Activated naive CD8-positive, alpha-beta T cell (primary cell): ENCODE results near the gene TSC2.
A peak's percentile ranks its signal among the peaks of the same experiment; 100 is the strongest.
"Not testable (repeated sequence)": the region's sequence is repeated elsewhere in the genome, so short reads cannot be mapped to it uniquely, and the experiment has no call there.

ENCODE experiments used
- H3K27ac Mint-ChIP-seq: one replicate; pipeline ENCODE4 v1.8.0; 2021; ENCODE audit warnings: mixed read lengths
- H3K27me3 Mint-ChIP-seq: one replicate; pipeline ENCODE4 v1.8.0; 2021; ENCODE audit warnings: mixed read lengths
- H3K36me3 Mint-ChIP-seq: one replicate; pipeline ENCODE4 v1.8.0; 2021; ENCODE audit warnings: mixed read lengths
- H3K4me1 Mint-ChIP-seq: one replicate; pipeline ENCODE4 v1.8.0; 2021; ENCODE audit warnings: low read depth, mixed read lengths
- H3K4me3 Mint-ChIP-seq: one replicate; pipeline ENCODE4 v1.8.0; 2021; ENCODE audit warnings: mild to moderate bottlenecking, mixed read lengths
- H3K9me3 Mint-ChIP-seq: one replicate; pipeline ENCODE4 v1.8.0; 2021; ENCODE audit warnings: low read depth, mixed read lengths

The TSC2 gene

DNA sequence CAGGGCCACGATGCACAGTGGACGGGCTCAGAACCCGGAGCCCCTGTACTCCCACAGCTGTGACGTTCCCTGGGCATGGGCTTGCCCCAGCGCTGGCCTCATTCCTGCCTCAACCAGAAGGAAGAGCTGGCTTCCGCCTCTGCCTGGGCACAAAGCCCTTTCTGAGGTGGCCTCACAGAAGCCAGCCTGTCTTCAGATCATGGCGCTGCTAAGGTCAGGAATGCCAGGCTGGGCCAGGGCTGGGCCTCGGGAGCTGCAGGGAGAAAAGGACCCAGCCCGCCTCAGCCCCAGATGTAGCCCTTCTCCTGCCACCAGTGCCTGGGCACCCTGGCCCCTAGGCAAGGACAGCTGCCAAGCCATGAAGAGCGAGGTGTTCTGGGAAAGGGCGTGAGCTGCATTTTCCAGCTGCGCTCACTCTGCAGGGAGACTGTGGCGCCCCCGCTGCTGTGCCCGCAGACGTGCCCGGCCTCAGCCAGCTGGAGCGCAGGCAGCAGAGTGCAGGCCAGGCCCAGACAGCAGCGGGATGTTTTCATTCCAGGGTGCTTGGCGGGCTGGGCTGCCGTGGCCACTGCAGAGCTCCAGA, 78.5 kb downstream of the TSC2 start:
- H3K4me3 Mint-ChIP-seq, H3K27me3 Mint-ChIP-seq, H3K36me3 Mint-ChIP-seq, H3K27ac Mint-ChIP-seq, H3K9me3 Mint-ChIP-seq: not testable (repeated sequence)
- peaks cover 14% of the 10 kb centered on the region for H3K4me1 Mint-ChIP-seq

DNA sequence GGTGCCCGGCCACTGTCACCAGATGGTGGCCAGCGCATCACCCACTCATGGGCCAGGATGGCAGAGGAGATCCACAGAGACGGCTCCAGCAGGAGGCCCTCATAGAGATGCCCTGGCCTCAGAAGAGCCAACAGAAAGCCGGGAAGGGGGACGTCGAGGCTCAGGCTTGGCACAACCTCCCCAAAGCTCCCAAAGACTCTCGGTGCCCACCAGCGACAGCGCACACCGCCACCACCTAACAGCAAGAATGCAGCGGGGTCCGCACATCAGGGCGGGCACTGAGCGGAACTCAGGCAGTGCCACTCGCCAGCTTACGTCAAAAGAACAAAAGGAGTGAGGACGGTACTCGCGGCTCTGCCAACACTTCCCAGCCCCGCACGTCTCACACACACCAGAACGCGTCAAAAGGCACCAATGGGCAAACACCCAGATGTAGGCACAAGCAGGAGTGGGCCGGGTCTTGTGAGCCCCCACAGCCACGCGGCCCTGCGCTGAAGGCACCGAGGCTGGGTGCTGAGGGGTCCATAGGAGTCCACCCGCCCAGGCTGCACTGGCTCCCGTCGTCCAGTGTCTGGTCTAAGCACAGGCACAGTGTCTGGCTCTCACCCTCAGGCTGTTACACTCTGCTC, 79.3 kb downstream of the TSC2 start:
- H3K27me3 Mint-ChIP-seq, H3K27ac Mint-ChIP-seq, H3K36me3 Mint-ChIP-seq, H3K9me3 Mint-ChIP-seq: not testable (repeated sequence)
- H3K4me3 Mint-ChIP-seq, result peak overlapping the region; percentile 40
- H3K4me1 Mint-ChIP-seq, result peaks cover 12% of the 10 kb centered on the region

DNA sequence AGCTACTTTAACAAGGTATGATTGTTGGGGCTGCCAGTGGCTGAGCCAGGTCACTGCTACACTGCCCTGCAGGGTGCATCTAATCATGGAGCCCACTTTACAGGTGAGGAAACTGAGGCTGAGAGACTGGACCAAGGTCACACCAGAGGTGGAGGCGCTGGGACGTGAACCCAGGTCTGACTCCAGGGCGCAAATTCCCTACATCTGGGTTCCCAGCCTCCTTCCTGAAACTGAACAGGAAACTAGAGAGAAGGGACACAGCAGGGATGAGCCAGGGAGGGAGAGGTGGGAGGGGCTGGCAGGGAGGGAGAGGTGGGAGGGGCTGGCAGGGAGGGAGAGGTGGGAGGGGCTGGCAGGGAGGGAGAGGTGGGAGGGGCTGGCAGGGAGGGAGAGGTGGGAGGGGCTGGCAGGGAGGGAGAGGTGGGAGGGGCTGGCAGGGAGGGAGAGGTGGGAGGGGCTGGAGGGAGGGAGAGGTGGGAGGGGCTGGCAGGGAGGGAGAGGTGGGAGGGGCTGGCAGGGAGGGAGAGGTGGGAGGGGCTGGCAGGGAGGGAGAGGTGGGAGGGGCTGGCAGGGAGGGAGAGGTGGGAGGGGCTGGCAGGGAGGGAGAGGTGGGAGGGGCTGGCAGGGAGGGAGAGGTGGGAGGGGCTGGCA, 80.0 kb downstream of the TSC2 start:
- H3K27me3 Mint-ChIP-seq, H3K36me3 Mint-ChIP-seq, H3K4me3 Mint-ChIP-seq, H3K9me3 Mint-ChIP-seq, H3K27ac Mint-ChIP-seq: not testable (repeated sequence)
- H3K4me1 Mint-ChIP-seq, result peaks cover 12% of the 10 kb centered on the region

DNA sequence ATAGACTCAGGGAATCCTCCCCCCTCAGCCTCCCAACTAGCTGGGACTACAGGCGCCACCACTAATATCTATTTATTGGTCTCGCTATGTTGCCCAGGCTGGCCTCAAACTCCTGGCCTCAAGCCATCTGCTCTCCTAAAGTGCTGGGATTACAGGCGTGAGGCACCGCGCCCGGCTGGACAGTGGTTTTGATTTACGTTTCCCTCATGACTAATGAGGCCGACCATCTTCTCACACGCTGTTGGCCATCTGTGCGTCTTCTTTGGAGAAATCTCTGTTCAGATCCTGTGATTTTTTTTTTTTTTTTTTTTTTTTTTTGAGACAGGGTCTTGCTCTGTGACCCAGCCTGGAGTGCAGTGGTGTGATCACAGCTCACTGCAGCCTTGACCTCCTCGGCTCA, 81.5 kb downstream of the TSC2 start:
- not testable (repeated sequence) for H3K36me3 Mint-ChIP-seq, H3K27ac Mint-ChIP-seq, H3K4me3 Mint-ChIP-seq

DNA sequence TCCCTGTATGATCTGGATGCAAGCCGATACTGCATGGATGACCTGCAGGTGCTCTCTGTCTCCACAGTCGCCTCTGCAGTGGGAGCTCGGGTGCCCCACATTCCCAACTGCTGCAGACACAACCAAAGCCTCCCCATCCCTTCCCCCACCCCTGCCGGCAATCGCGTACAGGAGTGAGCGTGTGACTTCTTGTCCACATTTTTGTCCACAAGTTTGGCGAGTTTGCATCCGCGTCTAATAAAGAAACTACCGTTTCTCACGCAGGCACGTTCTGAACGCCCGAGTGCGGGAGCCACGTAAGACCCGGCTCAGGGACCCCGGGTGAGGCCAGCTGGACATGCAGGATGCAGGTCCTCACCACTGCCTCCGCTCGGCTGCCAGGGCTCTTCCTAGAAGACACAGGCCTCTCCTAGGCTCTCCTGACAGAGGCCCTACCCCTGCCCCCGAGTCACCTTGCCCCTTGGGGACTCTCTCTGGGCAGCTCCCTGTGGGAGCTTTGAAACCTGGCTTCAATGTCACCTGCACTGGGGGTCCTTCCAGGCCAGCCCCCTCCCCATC, 82.2 kb downstream of the TSC2 start:
- H3K36me3 Mint-ChIP-seq, H3K27me3 Mint-ChIP-seq, H3K4me3 Mint-ChIP-seq, H3K9me3 Mint-ChIP-seq, H3K27ac Mint-ChIP-seq: not testable (repeated sequence)
- H3K4me1 Mint-ChIP-seq, result peaks cover 12% of the 10 kb centered on the region

More for the DNA sequence above, 81.5 kb downstream of the TSC2 start:
- not testable (repeated sequence) for H3K27me3 Mint-ChIP-seq, H3K9me3 Mint-ChIP-seq
- peaks cover 12% of the 10 kb centered on the region for H3K4me1 Mint-ChIP-seq

DNA sequence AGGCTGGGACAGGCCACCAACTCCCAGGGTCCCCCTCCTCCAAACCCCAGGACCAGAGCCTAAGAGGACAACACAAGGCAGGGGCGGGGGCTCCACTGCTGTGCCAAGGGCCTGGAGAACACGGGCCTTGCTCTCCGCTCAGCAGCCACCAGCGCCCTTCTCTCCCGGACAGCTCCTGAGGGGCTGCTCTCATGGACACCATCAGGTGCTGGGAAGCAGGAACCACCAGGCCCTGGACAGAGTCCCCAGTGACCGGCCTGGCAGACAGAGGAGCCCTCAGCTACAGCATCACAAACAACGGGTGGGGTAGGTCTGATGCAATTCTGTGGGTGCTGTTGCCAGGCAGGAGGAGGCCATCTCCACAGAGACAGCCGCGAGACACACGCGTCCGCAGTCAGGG, 86.0 kb downstream of the TSC2 start:
- H3K27ac Mint-ChIP-seq, H3K27me3 Mint-ChIP-seq: not testable (repeated sequence)

DNA sequence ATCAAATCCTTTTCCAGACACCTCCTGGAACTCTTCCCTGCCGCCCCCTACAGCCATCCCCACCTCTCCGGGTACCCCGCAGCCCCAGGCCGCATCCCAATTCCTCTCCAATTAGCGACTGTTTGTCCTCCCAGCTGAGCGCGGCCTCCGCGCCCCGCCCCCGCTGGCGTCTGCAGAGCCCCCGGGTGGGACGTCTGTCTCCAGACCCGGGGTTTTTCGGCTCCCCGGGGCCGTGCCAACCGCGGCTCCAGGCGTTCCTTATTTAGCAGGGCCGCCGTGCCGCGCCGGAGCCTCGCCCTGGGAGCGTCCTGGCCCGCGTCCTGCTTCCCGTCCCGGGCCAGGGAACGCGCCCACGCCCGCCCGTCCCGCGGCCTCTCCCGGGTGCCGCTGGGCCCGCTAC, 87.3 kb downstream of the TSC2 start:
- not testable (repeated sequence) for H3K36me3 Mint-ChIP-seq, H3K4me1 Mint-ChIP-seq, H3K27me3 Mint-ChIP-seq, H3K9me3 Mint-ChIP-seq, H3K27ac Mint-ChIP-seq
- peak overlapping the region; percentile 81 for H3K4me3 Mint-ChIP-seq

More for the DNA sequence above, 86.0 kb downstream of the TSC2 start:
- not testable (repeated sequence) for H3K9me3 Mint-ChIP-seq, H3K4me1 Mint-ChIP-seq, H3K4me3 Mint-ChIP-seq, H3K36me3 Mint-ChIP-seq

DNA sequence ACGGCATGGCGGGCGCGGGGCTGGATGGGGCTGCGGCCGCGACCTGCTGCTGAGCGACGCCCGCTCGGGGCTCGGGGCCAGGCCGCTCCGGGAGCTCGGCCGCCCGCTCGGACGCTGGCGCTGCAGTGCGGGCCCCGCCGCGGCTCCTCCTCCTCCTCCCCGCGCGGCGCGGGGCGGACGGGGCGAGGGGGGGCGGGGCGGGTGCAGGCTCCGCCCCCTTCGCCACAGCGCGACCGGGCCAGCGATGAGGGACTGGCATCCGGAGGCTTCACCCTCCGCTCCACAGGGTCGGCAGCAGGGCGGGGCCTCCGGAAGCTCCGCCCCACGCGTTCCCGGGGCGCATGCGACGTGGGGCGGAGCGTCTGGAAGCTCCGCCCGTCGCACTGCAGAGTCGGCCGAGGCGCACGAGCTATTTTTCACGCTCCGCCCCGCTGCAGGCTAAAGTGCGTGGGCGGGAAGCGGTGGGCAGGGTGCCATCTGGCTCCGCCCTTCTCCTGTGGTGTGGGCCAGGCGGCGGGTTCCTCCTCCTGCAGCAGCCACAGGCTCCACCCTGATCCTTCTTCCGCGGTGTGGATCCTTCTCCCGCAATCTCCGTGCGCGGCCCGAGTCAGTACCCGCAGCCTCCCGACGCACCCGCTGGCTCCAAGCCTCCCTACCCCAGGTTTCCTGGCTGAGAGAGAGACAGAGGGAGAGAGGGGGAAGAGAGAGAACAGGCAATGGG, 88.1 kb downstream of the TSC2 start, which contains the start of gene PKD1:
TSS of gene PKD1 (minus strand) at position 129 of the 721 bp plus-strand sequence. CDS start 209 bp downstream, outside the sequence.
- not testable (repeated sequence) for H3K36me3 Mint-ChIP-seq, H3K4me1 Mint-ChIP-seq, H3K27me3 Mint-ChIP-seq, H3K9me3 Mint-ChIP-seq
- Mint-ChIP-seq H3K27ac (peak within 1 kb of the TSS; percentile 92), H3K4me3 (peak within 1 kb of the TSS; percentile 91)
